ENCODE results near the gene SLC8A1. TPM values are rescaled to one million over a fixed set of nuclear protein-coding genes. Genes with fewer than 3 reads are reported as not detected.
A peak's percentile ranks its signal among the peaks of the same experiment; 100 is the strongest.

SLC8A1 gene
- total RNA-seq, 1 donor from 2014 or later, result 958 TPM

GRCh38 chr2:40401896-40402295, 50.0 kb downstream of the SLC8A1 start:
- ATAC-seq (ENCODE audit: poor library complexity), result no peak
- intact Hi-C loops (cut with DNase I), result no loop called here
- DNase-seq, result no peak

- ATAC-seq (ENCODE audit: poor library complexity), result no peak
- intact Hi-C loops (cut with DNase I), result no loop called here
- DNase-seq, result no peak
These were observed 51.4 kb downstream of the SLC8A1 start for GRCh38 chr2:40400336-40400953.

GRCh38 chr2:40397765-40398164, 54.1 kb downstream of the SLC8A1 start:
- no peak for DNase-seq
- no peak for ATAC-seq (ENCODE audit: poor library complexity)
- intact Hi-C loops (cut with DNase I), result no loop called here

- no peak for ATAC-seq (ENCODE audit: poor library complexity)
- intact Hi-C loops (cut with DNase I), result no loop called here
These were observed 55.8 kb downstream of the SLC8A1 start for GRCh38 chr2:40396124-40396523.

GRCh38 chr2:40395169-40396073, 56.5 kb downstream of the SLC8A1 start:
- intact Hi-C loops (cut with DNase I), result no loop called here
- no peak for DNase-seq
- no peak for ATAC-seq (ENCODE audit: poor library complexity)

More at GRCh38 chr2:40396124-40396523, 55.8 kb downstream of the SLC8A1 start:
- no peak for DNase-seq

- peak; percentile 69 for ATAC-seq (ENCODE audit: poor library complexity)
- DNase-seq, result no peak
- intact Hi-C loops (cut with DNase I), result no loop called here
These were observed 57.3 kb downstream of the SLC8A1 start for GRCh38 chr2:40394597-40394996.

- intact Hi-C loops (cut with DNase I), result no loop called here
- no peak for DNase-seq
- ATAC-seq (ENCODE audit: poor library complexity), result peak; percentile 10
These were observed 57.9 kb downstream of the SLC8A1 start for GRCh38 chr2:40394031-40394430.

GRCh38 chr2:40388161-40388560, 63.7 kb downstream of the SLC8A1 start:
- no peak for DNase-seq
- intact Hi-C loops (cut with DNase I), result no loop called here
- ATAC-seq (ENCODE audit: poor library complexity), result no peak

GRCh38 chr2:40386177-40386576, 65.7 kb downstream of the SLC8A1 start:
- intact Hi-C loops (cut with DNase I), result no loop called here
- DNase-seq (no peak), ATAC-seq (ENCODE audit: poor library complexity) (no peak)

- intact Hi-C loops (cut with DNase I), result no loop called here
- peak; percentile 74 for ATAC-seq (ENCODE audit: poor library complexity)
These were observed 67.2 kb downstream of the SLC8A1 start for GRCh38 chr2:40384714-40385113.

GRCh38 chr2:40384233-40384632, 67.7 kb downstream of the SLC8A1 start:
- no peak for DNase-seq
- intact Hi-C loops (cut with DNase I), result no loop called here
- no peak for ATAC-seq (ENCODE audit: poor library complexity)

More at GRCh38 chr2:40384714-40385113, 67.2 kb downstream of the SLC8A1 start:
- no peak for DNase-seq

- no peak for ATAC-seq (ENCODE audit: poor library complexity)
- DNase-seq, result no peak
- intact Hi-C loops (cut with DNase I), result no loop called here
These were observed 71.2 kb downstream of the SLC8A1 start for GRCh38 chr2:40380721-40381120.

- ATAC-seq (ENCODE audit: poor library complexity) (no peak), DNase-seq (no peak)
- intact Hi-C loops (cut with DNase I), result no loop called here
These were observed 71.8 kb downstream of the SLC8A1 start for GRCh38 chr2:40380041-40380440.

- no peak for DNase-seq
- ATAC-seq (ENCODE audit: poor library complexity), result no peak
- intact Hi-C loops (cut with DNase I), result no loop called here
These were observed 77.2 kb downstream of the SLC8A1 start for GRCh38 chr2:40374543-40375240.

- ATAC-seq (ENCODE audit: poor library complexity), result no peak
- intact Hi-C loops (cut with DNase I), result no loop called here
- no peak for DNase-seq
These were observed 78.8 kb downstream of the SLC8A1 start for GRCh38 chr2:40373111-40373510.

- ATAC-seq (ENCODE audit: poor library complexity) (peak; percentile 35), DNase-seq (no peak)
- intact Hi-C loops (cut with DNase I), result no loop called here
These were observed 79.5 kb downstream of the SLC8A1 start for GRCh38 chr2:40372283-40372985.

- DNase-seq (peak; percentile 39), ATAC-seq (ENCODE audit: poor library complexity) (peak; percentile 63)
- intact Hi-C loops (cut with DNase I), result no loop called here
These were observed 80.2 kb downstream of the SLC8A1 start for GRCh38 chr2:40371525-40372282.

- DNase-seq (no peak), ATAC-seq (ENCODE audit: poor library complexity) (no peak)
- intact Hi-C loops (cut with DNase I), result no loop called here
These were observed 81.9 kb downstream of the SLC8A1 start for GRCh38 chr2:40370007-40370395.
